ENCODE measurements around the gene MAD1L1.

The MAD1L1 gene

GRCh38 chr7:2263176-2263575 lies 30.4 kb upstream of the MAD1L1 start:
- DNase-seq = no peak
- TF ChIP-seq CTCF (IDR thresholded peaks at IDR 0.05) = no peak
- Mint-ChIP-seq H3K9me3 (peaks cover 5% of the 10 kb centered on the region), H3K27ac (no peak overlapping the region), H3K27me3 (ENCODE audit: low read depth, poor library complexity) (no peaks in the 10 kb centered on the region), H3K36me3 (ENCODE audit: low read depth) (peaks cover 45% of the 10 kb centered on the region), H3K4me1 (peaks cover 20% of the 10 kb centered on the region), H3K4me3 (no peak overlapping the region)

GRCh38 chr7:2261611-2262010 lies 28.9 kb upstream of the MAD1L1 start:
- DNase-seq = no peak
- H3K4me1 Mint-ChIP-seq = peaks cover 20% of the 10 kb centered on the region
- no peaks in the 10 kb centered on the region for H3K27me3 Mint-ChIP-seq (ENCODE audit: low read depth, poor library complexity)
- peaks cover under 1% of the 10 kb centered on the region for H3K9me3 Mint-ChIP-seq
- peaks cover 40% of the 10 kb centered on the region for H3K36me3 Mint-ChIP-seq (ENCODE audit: low read depth)
- H3K4me3 Mint-ChIP-seq = no peak overlapping the region
- no peak for TF ChIP-seq CTCF (IDR thresholded peaks at IDR 0.05)
- peak overlapping the region; percentile 25 for H3K27ac Mint-ChIP-seq

GRCh38 chr7:2260820-2261219 lies 28.1 kb upstream of the MAD1L1 start:
- Mint-ChIP-seq H3K9me3 (no peaks in the 10 kb centered on the region), H3K4me3 (no peak overlapping the region), H3K36me3 (ENCODE audit: low read depth) (peaks cover 37% of the 10 kb centered on the region), H3K27me3 (ENCODE audit: low read depth, poor library complexity) (no peaks in the 10 kb centered on the region), H3K4me1 (peaks cover 20% of the 10 kb centered on the region), H3K27ac (no peak overlapping the region)
- DNase-seq = no peak
- no peak for TF ChIP-seq CTCF (IDR thresholded peaks at IDR 0.05)

- TF ChIP-seq CTCF (IDR thresholded peaks at IDR 0.05) = no peak
- Mint-ChIP-seq H3K4me1 (peaks cover 20% of the 10 kb centered on the region), H3K27me3 (ENCODE audit: low read depth, poor library complexity) (no peaks in the 10 kb centered on the region), H3K36me3 (ENCODE audit: low read depth) (peaks cover 26% of the 10 kb centered on the region), H3K9me3 (no peaks in the 10 kb centered on the region), H3K27ac (peak overlapping the region; percentile 67), H3K4me3 (no peak overlapping the region)
- no peak for DNase-seq
Observed at GRCh38 chr7:2259480-2259879, 26.7 kb upstream of the MAD1L1 start.

DNA sequence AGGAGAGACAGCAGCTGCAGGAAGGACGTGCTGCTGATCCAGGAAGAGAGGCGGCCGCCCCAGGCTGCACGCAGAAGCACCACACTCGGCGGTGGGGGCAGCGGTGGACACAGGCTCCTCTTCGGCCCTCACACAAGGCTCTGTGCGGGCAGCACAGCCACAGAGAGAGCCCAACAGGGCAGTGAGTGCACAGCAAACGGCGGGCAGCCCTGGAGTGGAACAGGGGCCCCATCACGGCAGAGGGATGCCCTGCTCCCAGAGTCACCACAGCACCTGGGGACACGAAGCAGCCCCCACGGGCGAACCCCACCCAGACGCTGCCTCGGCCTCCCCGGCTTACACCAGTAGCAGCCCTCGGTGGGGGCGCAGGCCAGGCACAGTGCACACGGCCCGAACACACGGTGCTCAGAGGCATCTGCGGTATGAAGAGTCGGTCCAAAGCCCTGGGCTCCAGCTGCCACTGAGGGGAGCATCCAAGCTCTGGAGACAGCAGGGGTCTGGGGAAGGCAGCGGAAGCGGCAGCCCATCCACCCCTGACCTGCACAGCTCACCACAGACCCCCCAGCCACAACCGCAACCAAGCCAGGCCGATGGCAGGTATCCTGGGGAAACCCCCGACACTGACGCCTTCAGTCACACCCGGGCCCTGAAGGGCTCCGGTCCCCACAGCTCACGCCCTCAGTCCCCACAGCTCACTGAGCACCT lies 26.1 kb upstream of the MAD1L1 start:
- Mint-ChIP-seq H3K9me3 (no peaks in the 10 kb centered on the region), H3K27ac (peak overlapping the region; percentile 71), H3K4me1 (peaks cover 13% of the 10 kb centered on the region), H3K27me3 (ENCODE audit: low read depth, poor library complexity) (no peaks in the 10 kb centered on the region), H3K36me3 (ENCODE audit: low read depth) (peaks cover 20% of the 10 kb centered on the region), H3K4me3 (no peak overlapping the region)
- no peak for TF ChIP-seq CTCF (IDR thresholded peaks at IDR 0.05)
- DNase-seq = no peak

GRCh38 chr7:2257651-2258050 lies 24.9 kb upstream of the MAD1L1 start:
- no peaks in the 10 kb centered on the region for H3K27me3 Mint-ChIP-seq (ENCODE audit: low read depth, poor library complexity)
- no peak overlapping the region for H3K4me3 Mint-ChIP-seq
- peaks cover 15% of the 10 kb centered on the region for H3K36me3 Mint-ChIP-seq (ENCODE audit: low read depth)
- DNase-seq = no peak
- no peaks in the 10 kb centered on the region for H3K9me3 Mint-ChIP-seq
- H3K4me1 Mint-ChIP-seq = peaks cover 13% of the 10 kb centered on the region
- H3K27ac Mint-ChIP-seq = peak overlapping the region; percentile 72
- TF ChIP-seq CTCF (IDR thresholded peaks at IDR 0.05) = no peak

Measured in nephron progenitor cell (in vitro differentiated cells).